Measurements from ENCODE around the gene BCAR3.

DNA sequence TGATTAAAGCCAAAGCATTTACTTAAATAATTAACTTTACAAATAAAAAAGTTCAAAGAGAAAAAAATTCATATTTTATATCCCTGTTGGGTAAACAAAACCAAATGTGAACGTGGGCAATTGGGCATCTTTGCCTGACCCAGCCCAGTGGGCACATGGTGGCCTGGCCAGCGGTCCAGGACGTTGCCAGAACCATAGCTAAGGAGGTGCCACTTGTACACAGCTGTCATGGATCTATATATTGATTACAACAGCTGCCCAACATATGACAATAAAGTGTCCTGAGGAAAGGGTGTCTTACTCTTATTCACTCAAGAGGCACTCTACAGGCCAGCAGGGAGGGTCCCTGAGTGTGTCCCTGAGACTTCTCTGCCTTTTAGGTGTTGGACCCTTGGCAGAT, 78.5 kb downstream of the BCAR3 start:
- TF ChIP-seq, protein P1, sequence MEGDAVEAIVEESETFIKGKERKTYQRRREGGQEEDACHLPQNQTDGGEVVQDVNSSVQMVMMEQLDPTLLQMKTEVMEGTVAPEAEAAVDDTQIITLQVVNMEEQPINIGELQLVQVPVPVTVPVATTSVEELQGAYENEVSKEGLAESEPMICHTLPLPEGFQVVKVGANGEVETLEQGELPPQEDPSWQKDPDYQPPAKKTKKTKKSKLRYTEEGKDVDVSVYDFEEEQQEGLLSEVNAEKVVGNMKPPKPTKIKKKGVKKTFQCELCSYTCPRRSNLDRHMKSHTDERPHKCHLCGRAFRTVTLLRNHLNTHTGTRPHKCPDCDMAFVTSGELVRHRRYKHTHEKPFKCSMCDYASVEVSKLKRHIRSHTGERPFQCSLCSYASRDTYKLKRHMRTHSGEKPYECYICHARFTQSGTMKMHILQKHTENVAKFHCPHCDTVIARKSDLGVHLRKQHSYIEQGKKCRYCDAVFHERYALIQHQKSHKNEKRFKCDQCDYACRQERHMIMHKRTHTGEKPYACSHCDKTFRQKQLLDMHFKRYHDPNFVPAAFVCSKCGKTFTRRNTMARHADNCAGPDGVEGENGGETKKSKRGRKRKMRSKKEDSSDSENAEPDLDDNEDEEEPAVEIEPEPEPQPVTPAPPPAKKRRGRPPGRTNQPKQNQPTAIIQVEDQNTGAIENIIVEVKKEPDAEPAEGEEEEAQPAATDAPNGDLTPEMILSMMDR (IDR thresholded peaks at IDR 0.05): no peak
- no peak for TF ChIP-seq POLR2A (IDR thresholded peaks at IDR 0.05)
